Stimulated activated CD4-positive, alpha-beta T cell treated with anti-CD3 and anti-CD28 coated beads, Interleukin-12 subunit alpha, Interleukin-12 subunit beta, amount 100 ng/mL, for 4 hours (primary cell): Measurements from ENCODE around the gene MTREX.

Source experiments
- DNase-seq: peaks from one replicate; pipeline ENCODE4 v3.0.0-alpha.2; 2020

MTREX gene

DNA sequence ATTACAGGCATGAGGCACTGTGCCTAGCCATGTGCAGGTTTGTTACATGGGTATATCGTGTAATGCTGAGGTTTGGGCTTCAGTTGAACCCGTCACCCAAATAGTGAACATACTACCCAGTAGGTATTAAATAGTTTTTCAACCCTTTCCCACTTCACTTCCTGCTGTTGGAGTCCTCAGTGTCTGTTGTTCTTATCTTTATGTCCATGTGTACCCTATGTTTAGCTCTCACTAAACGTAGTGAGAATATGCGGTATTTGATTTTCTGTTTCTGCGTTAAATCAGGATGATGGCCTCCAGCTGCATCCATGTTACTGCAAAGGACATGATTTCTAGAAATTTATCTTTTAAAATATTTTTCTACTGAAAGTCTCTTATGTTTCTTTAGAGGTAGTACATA lies 17.8 kb downstream of the MTREX start:
- no peak for DNase-seq

DNA sequence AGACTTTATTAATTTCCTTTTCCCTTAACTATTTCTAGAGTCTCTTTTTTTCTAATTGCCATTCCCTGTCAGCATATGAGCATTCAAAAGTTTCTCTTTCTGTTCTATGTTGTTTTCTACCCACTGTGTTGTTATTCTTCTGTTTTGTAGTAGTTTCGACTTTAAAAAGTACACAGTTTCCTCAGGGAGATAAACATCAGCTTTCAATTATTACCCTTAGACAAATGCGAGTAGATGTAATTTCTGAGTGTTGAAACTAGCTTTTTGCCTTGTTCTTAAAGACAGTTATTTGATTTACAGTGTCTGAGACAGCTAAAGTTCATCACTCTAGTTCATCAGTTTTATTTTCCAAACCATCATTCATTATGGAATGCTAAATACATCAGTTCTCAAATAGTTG lies 19.5 kb downstream of the MTREX start:
- no peak for DNase-seq

DNA sequence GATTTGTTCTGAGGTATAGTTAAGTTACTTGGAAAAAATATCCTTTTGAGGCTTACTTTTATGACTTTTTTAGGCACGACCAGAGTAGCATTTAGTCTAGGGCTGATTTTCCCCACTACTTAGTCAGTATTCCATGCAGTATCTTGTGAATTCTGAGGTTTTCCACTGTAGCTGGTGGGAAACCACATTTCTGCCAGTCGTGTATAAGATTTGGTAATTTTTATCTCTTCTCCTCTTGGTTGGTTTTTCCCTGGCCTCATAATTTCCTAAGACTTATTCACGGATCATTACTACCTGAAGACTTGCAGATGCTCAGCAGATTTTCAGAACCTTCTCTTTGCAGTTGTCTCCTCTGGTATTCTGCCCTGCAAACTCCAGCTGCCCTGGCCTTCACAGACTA lies 23.5 kb downstream of the MTREX start:
- no peak for DNase-seq

DNA sequence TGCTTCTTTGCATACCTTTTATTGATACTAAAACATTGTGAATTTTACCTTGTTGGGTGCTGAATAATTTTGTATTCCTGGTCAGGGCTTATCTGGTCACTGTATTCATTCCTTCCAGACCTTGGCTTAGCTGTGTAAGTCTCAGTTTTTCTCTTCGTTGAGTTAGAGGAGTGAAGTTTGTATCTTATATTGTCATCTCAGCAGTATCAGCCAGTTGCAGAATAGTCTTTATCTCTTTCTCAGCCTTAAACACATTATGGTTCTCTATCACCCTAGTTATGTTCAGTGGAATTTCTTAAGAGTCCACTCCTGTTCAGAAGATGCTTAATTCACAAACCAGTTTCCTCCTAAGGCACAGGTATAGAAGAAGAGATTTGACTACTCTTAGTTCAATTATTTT lies 25.2 kb downstream of the MTREX start:
- no peak for DNase-seq

DNA sequence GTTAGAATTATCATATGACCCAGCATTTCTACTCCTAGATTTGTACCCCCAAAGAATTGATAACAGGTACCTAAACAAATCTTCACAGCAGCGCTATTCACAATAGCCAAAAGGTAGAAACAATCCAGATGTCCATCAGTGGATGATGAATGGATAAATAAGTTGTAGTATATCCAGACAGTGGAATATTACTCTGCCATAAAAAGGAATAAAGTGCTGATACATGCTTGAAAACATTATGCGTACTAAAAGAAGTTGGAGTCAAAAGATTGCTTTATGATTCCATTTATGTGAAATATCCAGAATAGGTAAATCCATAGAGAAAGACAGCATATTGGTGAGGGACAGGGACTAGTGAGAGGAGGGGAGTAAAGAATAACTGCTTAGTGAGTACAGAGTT lies 26.0 kb downstream of the MTREX start:
- DNase-seq, result no peak

DNA sequence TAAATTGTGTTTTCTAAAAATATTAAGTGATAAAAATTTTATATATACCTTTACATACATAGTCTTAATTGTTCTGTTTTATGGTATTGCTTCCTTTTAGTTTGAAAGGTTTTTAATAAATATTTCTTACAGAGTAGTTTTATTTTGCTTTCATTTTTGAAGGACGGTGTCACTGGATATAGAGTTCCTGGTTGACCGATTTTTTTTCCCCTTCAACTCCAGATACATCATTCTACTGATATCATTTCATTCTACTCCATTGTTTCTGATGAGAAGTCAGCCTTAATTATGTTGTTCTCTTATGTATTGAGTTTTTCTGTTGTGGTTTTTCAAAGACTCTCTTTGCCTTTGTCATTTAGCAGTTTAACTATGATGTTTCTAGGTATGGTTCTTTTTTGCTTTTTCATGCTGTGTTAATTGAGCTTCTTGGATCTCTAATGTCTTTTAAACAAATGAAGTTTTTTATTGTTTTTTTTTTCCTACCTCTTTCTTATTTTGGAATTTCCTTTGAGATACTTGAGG lies 30.4 kb downstream of the MTREX start:
- no peak for DNase-seq

DNA sequence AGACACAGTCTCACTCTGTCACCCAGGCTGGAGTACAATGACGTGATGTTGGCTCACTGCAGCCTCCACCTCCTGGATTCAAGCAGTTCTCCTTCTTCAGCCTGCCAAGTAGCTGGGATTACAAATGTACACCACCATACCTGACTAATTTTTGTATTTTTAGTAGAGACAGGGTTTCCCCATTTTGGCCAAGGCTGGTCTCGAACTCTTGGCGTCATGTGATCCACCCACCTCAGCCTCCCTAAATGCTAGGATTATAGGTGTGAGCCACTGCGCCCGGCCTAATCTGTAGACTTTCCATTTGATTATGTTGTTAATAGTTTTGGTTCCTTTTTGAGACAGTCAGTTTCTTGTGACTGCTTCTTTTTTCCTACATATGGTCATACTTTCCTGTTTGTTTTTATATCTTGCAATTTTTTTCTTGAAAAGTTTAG lies 31.0 kb downstream of the MTREX start:
- DNase-seq, result peak; percentile 42

DNA sequence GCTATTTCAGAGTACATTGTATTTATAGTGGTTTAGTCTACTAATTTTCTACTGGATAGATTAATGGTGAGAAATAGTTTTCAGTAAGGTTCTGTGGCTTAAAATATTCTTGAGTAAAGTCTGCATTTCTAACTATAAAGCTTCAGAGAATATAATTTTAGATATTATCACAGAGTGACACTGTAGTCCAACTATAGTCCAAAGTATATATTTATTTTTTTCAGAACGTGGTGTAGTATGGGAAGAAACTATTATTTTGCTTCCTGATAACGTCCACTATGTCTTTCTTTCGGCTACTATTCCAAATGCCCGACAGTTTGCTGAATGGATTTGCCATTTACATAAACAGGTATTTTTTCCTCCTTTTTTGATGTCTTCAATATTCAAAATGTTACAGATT lies 35.3 kb downstream of the MTREX start:
- DNase-seq, result no peak

DNA sequence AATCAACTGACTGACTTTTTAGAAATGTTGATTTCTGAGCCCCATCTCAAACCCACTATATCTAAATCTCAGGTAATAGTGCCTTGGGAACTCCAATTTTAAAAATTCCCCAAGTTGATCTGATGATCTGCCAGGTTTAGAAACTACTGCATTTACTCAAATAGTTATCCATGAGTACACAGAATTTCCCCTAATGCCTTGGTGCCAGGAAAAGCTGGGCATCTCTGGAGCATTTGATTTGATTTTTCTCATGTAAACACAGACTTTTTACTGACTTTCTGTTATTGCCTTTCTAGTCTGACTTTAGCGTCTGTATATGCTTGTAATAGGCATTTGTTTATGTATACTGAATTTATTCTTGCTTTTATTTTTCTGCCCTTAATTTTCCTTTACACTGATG lies 35.8 kb downstream of the MTREX start:
- no peak for DNase-seq

DNA sequence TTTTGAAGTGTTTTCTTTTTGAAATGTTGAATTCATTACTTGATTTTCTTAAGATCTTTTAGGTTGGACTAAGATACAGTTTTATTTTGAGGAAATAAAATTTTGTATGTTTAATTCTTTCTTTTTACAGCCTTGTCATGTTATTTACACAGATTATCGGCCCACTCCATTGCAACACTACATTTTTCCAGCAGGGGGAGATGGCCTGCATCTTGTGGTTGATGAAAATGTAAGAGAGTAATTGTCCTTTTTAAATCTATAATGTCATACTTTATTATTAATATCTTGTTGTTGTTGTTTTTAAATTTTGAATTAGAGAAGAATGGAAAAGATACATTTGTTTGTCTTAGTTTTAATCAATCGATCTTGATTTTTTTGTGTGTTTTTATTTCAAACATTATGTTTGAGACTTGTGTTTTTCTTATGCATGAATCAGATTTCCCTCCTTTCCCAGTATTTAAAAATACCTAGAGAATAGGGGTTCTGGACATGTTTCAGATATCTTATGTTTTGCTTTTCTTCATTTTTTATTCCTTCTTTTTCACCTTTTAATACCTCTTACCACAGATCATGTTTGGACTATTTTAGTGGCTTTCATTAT lies 36.7 kb downstream of the MTREX start:
- DNase-seq, result peak; percentile 54

DNA sequence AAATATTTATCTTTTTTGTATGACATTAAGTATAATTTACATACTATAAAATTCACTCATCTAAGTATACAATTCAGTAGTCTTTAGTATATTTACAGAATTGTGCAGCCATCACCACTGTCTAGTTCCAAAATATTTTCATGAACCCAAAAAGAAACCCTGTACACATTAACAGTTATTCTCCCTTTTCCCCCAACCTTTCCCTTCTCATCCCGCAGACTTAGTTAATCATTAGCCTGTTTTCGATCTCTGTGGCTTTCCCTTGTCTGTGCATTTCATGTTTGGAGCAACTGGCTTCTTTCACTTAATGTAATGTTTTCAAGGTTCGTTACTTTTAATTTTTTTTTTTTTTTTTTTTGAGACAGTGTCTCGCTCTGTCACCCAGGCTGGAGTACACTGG lies 37.5 kb downstream of the MTREX start:
- DNase-seq, result no peak

DNA sequence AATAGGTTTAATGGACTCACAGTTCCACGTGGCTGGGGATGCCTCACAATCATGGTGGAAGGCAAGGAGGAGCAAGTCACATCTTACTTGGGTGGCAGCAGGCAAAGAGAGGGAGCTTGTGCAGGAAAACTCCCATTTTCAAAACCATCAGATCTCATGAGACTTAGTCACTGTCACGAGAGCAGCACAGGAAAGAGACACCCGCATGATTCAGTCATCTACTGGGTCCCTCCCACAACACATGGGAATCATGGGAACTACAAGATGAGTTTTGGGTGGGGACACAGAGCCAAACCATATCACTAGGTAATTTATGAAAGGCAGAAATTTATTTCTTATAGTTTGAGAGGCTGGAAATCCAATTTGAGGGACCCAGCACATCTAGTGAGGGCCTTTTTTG lies 40.0 kb downstream of the MTREX start:
- no peak for DNase-seq

DNA sequence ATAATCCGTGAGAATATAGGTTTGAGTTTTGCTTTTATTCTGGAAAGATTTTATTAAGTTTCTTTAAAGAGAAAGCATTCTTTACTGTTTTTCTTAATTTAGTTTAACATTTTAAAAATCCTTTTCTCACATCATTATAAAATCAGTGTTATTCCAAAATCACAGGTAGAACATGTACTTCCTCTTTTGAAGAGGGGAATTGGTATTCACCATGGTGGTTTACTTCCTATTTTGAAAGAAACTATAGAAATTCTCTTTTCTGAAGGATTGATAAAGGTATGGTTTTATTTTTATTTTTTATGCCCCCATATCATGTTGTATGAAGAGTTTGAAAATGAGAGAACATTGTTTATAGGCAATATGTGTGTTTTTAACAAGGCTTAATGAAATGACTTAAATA lies 43.0 kb downstream of the MTREX start:
- DNase-seq, result no peak

DNA sequence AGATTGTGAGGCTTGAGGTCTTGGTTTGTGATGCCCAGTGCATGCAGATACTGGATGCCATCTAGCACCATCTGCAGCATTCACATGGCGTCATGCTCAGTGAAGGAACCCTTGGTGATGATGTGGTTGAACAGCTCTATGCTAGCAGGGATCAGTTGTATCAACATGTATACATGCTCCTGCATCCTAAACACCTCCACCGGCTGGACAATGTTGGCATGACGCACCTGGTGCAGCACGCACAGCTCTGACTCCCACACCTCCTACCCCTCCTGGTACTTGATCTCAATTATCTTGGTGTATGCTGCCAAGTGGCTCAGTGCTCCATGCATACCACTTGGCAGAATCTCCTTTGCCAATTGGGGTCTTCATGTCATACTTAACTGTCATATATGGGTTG lies 49.1 kb downstream of the MTREX start:
- DNase-seq, result no peak

DNA sequence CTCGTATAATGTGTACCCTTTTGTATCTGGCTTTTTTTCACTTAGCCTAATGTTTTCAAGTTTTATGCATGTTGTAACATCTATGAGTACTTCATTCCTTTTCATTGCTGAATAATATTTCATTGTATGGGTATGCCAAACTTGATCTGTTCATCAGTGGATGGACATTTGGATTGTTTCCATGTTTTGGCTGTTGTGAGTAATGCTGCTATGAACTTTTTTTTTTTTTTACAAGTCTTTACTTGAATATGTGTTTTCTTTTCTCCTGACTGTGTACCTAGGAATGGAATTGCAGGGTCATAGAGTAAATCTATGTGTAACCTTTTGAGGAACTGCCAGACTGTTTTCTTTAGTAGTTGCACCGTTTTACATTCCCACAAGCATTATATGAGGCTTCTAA lies 52.4 kb downstream of the MTREX start:
- no peak for DNase-seq

DNA sequence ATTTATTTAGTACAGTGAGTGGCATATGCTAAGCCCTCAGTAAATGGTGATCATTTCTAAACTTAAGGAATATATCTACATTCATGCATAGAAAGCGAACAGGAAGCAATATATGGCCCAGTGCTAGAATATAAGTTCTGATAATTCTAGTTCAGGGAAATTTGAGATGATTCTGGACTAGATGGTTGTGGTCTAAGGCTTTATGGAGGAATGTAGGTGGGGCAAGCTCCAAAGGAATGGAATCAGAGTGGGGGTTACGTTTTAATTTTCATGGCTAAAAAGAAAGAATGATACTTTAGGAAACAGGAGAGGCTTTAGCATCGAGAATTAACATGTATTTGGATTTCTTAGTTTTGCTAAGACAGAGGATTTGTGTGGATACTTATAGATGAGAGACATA lies 56.1 kb downstream of the MTREX start:
- DNase-seq, result no peak

DNA sequence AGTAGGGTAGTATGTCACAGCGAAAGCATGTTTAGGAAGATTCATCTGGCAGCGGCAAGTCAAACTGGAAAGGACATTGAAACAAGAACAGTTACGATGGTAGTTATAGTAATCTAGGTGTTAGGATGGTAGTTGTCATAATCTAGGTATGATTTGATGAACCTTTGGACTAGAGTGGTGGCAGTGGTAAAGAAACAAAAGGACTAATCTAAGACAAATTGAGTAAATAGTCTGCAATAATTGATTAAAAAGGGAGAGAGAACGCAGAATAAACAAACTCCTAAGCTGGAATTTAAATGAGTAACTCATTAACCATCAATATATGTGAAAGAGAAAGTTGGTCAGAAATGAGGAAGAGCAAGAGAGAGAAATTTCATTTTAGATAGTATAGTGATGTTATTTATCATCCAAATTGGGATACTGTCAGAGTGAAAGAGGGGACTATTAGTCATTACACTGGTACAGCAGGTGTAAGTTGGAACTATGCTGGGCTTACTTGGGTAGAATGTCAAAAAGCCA lies 56.8 kb downstream of the MTREX start:
- no peak for DNase-seq

DNA sequence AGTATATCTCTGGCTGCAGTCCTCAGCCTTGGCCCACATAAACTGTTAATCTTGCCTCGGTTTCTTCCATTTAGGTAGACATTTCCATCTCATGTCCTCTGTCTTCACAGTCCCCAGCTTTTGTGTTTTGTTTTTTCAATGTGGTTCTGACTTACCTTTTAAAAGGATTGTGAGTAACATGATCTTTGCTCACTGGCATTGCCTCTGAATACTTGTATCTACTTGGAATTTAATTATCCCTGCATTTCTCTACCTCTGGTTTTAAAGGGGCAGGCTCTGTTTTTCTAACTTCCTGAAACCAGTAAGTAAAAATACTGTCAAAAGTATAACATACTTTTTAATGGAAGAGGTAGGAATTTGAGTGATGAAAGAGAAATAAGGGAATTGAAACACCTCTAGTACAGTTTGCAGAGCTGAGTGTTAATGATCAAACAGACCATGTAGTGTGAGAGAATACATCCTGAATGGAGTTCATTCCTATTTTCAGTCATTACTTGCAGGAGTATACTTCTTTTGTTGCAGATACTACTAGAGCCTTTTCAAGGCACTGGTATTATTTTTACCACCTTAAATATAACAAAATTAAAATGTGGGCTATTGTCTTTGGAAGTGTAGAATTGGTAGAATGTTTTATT lies 62.6 kb downstream of the MTREX start:
- no peak for DNase-seq

DNA sequence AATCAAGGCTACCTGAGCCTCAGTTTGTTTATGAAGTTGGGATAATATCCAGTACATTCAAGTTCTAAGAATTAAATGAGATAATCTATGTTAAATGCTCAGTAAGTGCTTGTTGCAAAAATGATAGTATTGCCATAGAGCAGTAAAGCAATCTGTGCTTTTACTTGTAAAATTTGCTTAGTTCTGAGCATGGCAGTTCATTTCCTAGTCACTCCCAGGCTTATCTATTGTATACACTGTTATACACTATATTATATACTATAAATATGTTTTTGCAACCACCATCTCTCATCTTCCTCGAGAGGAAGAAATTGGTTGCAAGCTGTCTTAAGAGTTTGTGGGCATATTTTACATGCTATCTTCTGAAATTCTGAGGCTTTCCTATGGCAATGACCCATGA lies 63.4 kb downstream of the MTREX start:
- no peak for DNase-seq

DNA sequence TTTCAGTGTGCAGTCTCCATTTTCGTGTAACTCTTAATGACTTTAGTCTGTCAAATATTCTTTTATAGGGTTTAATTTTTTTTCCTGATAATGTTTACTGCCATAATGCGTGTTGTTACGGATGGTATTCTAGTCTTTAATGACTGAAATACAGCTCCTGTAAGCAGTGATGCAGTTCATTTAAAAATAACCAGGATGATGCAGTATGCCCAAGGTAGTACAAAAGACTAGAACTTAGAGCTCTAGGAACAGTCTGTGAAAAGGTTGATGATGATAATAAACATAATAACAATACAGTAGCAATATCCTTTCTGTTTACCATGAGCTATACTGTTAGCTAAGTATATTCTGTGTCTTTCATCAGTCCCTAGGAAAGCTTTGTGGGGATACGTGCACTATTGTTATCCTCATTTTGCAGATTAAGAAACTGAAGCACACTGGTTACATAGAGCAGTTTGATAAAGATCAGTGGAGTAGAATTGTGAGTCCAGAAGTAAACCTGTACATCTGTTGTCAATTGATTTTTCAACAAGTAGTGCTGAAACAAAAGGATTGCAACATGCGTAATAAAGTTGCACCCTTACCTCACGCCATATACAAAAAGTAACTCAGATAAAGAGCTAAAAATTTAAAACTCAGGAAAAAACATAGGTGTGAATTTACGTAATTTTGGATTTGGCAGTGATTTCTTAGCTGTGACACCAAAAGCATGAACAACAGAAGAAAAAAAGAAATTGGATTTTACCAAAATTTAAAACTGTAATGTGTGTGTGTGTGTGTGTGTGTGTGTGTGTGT lies 64.5 kb downstream of the MTREX start:
- no peak for DNase-seq

DNA sequence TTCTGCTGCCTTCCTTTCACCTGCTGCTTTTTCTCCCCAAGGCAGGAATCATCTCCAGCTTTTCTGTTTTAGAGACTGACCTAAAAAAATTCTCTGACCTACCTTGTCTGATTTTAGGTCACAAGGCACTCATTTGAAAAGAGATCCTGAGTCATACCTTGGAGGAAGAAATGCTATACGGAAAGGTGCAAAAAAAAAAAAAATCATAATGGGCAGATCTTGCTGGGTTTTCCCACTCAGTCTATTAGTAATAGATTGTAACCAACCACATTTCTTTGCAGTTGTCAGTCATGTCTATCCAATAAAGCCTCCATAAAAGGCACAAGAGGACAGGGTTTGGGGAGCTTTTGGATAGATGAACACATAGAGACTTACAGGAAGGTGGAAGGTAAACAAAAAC lies 70.0 kb downstream of the MTREX start:
- no peak for DNase-seq

DNA sequence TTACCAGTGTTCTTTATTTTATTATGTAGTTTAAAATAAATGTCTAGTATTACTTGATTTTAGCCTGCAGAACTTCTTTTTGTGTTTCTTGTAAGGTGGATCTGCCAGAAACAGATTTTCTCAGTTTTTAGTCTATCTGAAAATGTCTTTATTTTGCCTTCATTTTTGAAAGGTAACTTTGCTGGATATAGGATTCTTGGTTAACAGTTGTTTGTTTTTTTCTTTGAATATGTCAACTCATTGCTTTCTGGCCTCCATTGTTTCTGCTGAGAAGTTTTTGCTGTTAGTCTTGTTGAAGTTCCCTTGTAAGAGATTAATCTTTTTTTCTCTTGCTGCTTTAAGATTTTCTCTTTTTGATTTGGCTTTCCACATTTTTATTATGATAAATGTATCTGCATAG lies 75.5 kb downstream of the MTREX start:
- DNase-seq, result no peak

DNA sequence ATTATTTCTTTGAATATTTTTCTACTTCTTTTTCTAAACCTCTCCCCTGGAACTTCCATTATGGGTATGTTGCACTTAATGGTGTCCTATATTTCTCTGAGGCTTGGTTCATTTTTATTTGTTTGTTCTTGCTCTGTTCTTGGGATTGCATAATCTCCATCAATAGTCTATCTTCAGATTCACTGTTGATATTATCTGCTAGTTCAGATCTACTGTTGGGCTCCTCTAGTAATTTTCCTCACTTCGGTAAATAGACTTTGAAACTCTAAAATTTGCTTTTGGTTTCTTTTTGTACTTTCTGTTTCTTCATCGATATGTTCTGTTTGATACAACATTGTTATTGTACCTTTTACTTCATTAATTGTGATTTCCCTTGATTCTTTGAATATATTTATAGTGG lies 76.3 kb downstream of the MTREX start:
- DNase-seq, result no peak

DNA sequence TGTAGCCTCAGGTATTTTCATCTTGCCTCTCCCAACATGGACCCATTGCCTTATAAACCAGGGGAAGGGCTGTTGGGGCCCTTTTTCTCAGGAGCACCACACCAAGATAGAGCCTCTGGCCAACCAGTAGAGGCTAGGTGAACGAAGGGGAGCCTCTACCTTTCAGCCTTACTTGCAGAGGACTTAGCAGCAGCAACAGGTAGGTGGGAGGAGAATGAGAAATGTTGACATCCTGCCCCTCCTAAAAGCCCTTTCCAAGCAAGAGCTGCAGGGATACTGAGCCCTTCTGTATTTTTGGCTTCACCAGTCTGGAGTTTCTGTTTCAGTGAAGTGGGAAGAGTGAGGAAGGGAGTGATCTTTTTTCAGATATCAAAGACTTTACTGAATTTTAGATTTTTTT lies 77.4 kb downstream of the MTREX start:
- DNase-seq, result no peak
